HCT116 (cell line): Measurements from ENCODE around the gene SPSB1. TPM values are rescaled to one million over a fixed set of nuclear protein-coding genes. Genes with fewer than 3 reads are reported as not detected.

ENCODE experiments used
- ATAC-seq: fragments of 200-7000 bp; cut with Tn5 transposase; 2 replicates; pipeline ENCODE4 v1.9.1; 2020; ENCODE audit warnings: mild to moderate bottlenecking, moderate library complexity
- BruUV-seq: library from RNA; stranded (reverse); fragments of 400-500 nt; replicated peaks from 2 replicates; lab custom pipeline; 2021; lab: Mats Ljungman, UMichigan
- CTCF ChIA-PET: fragments of 300-600 bp; sonication (Branson Sonifier 250); formaldehyde crosslinking; loops from one replicate; lab custom pipeline; 2021; ENCODE audit warnings: antibody characterized with exemption; lab: Charles Lee
- POLR2A ChIA-PET: fragments of 300-600, 350-600 bp; sonication (Branson Sonifier 250); formaldehyde crosslinking; loops from one replicate; lab custom pipeline; 2021; ENCODE audit warnings: antibody characterized with exemption; lab: Charles Lee
- RAD21 ChIA-PET, 2 experiments: fragments of 300-600 bp; sonication (Branson Sonifier 250); formaldehyde crosslinking; loops; one replicate each; lab custom pipeline; 2023; ENCODE audit warnings: low total read pairs in 2 of 2; ENCODE audit not compliant: uncharacterized antibody in 2 of 2, unreplicated experiment in 2 of 2, low non-redundant PET in 1 of 2; lab: Charles Lee
- DNase-seq: peaks from one replicate; pipeline ENCODE4 v3.0.0-alpha.2; 2010; ENCODE audit warnings: low read depth, low spot score
- H2AFZ ChIP-seq: fragments of 200-600 bp; shearing (Covaris generic), sonication (generic); 2 replicates; pipeline ENCODE4 v1.6.1; 2017; ENCODE audit warnings: low read depth, mixed run types, mixed read lengths, antibody characterized with exemption, low read length; ENCODE audit not compliant: poor library complexity, severe bottlenecking
- H3K27ac ChIP-seq: 2 replicates; pipeline ENCODE4 v1.5.1; 2012; ENCODE audit warnings: low read depth, low read length
- H3K27me3 ChIP-seq: fragments of 200-600 bp; sonication (generic); 2 replicates; pipeline ENCODE4 v1.6.1; 2016; ENCODE audit warnings: mixed run types, low read length, mixed read lengths; ENCODE audit not compliant: insufficient read depth
- H3K36me3 ChIP-seq, 2 experiments: fragments of 200-500 bp in 1 of 2; fragments of 200-600 bp in 1 of 2; sonication (Bioruptor generic) in 1 of 2; sonication (generic) in 1 of 2; 2 replicates each; pipeline versions ENCODE4 v1.5.1 to v1.6.1; 2014 to 2016; ENCODE audit warnings: low read length in 2 of 2, inconsistent platforms in 1 of 2, mixed read lengths in 1 of 2, mixed run types in 1 of 2; ENCODE audit not compliant: insufficient read depth in 2 of 2, control insufficient read depth in 1 of 2
- H3K4me1 ChIP-seq, 2 experiments: fragments of 200-600 bp in 1 of 2; sonication (generic) in 1 of 2; 2 replicates each; pipeline versions ENCODE4 v1.5.1 to v1.6.1; 2012 to 2017; ENCODE audit warnings: low read length in 2 of 2, inconsistent platforms in 1 of 2, mild to moderate bottlenecking in 1 of 2, mixed read lengths in 1 of 2, mixed run types in 1 of 2, moderate library complexity in 1 of 2; ENCODE audit not compliant: insufficient read depth in 2 of 2, control insufficient read depth in 1 of 2
- H3K4me2 ChIP-seq: fragments of 200-600 bp; sonication (generic); 2 replicates; pipeline ENCODE4 v1.6.1; 2017; ENCODE audit warnings: mixed run types, low read length, mixed read lengths
- H3K4me3 ChIP-seq, 2 experiments: fragments of 200-600 bp in 1 of 2; sonication (generic) in 1 of 2; replicated peaks in 1 of 2; 2 replicates each; pipeline ENCODE4 v1.5.1; 2011 to 2016; ENCODE audit warnings: low read length in 2 of 2, control low read depth in 1 of 2, low read depth in 1 of 2, mild to moderate bottlenecking in 1 of 2, mixed read lengths in 1 of 2, mixed run types in 1 of 2
- H3K79me2 ChIP-seq: fragments of 200-600 bp; sonication (generic); 2 replicates; pipeline ENCODE4 v1.6.1; 2017; ENCODE audit warnings: mild to moderate bottlenecking, mixed run types, low read length, moderate library complexity, mixed read lengths; ENCODE audit not compliant: insufficient read depth
- H3K9ac ChIP-seq: fragments of 200-600 bp; sonication (generic); 2 replicates; pipeline ENCODE4 v1.6.1; 2016; ENCODE audit warnings: low read length, mixed read lengths
- H3K9me2 ChIP-seq: fragments of 200-600 bp; sonication (generic), shearing (Covaris generic); 2 replicates; pipeline ENCODE4 v1.6.1; 2017; ENCODE audit warnings: mixed run types, mild to moderate bottlenecking, moderate library complexity; ENCODE audit not compliant: insufficient read depth
- H3K9me3 ChIP-seq, 2 experiments: fragments of 200-500 bp in 1 of 2; fragments of 200-600 bp in 1 of 2; sonication (Bioruptor generic) in 1 of 2; sonication (generic) in 1 of 2; 2 replicates each; pipeline ENCODE4 v1.6.1; 2014 to 2017; ENCODE audit warnings: low read length in 2 of 2, mixed read lengths in 2 of 2, inconsistent platforms in 1 of 2, low read depth in 1 of 2, mild to moderate bottlenecking in 1 of 2, mixed run types in 1 of 2, moderate library complexity in 1 of 2; ENCODE audit not compliant: control insufficient read depth in 1 of 2, insufficient read depth in 1 of 2
- H4K20me1 ChIP-seq: fragments of 200-600 bp; sonication (generic), shearing (Covaris generic); 2 replicates; pipeline ENCODE4 v1.6.1; 2017; ENCODE audit warnings: mixed run types, mild to moderate bottlenecking, moderate library complexity; ENCODE audit not compliant: insufficient read depth
- CBX3 ChIP-seq: IDR thresholded peaks from 2 replicates; pipeline ENCODE4 v1.6.1; 2012; ENCODE audit warnings: low read depth
- ELF1 ChIP-seq: IDR thresholded peaks from 2 replicates; pipeline ENCODE4 v1.6.1; 2012; ENCODE audit warnings: low read depth, borderline replicate concordance
- EZH2 ChIP-seq: fragments of 200-600 bp; sonication (generic); IDR thresholded peaks from 2 replicates; pipeline ENCODE4 v1.6.1; 2017; ENCODE audit warnings: antibody characterized with exemption, mixed run types
- JUND ChIP-seq: IDR thresholded peaks from 2 replicates; pipeline ENCODE4 v1.6.1; 2012
- ZBTB33 ChIP-seq: IDR thresholded peaks from 2 replicates; pipeline ENCODE4 v1.6.1; 2011; ENCODE audit warnings: mild to moderate bottlenecking, low read length, moderate library complexity; ENCODE audit not compliant: insufficient replicate concordance; ENCODE audit errors: extremely low read depth
- intact Hi-C: fragments of 100-400 bp; cut with micrococcal nuclease; formaldehyde crosslinking; loops from 2 replicates; pipeline ENCODE4 v1.10.0; 2022
- total RNA-seq: library from RNA; stranded (reverse); gene quantifications from one replicate; pipeline ENCODE4 v1.2.1, GENCODE V29; 2021; ENCODE audit not compliant: unreplicated experiment
- TF ChIP-seq, protein P1 (sequence below): IDR thresholded peaks from 2 replicates; pipeline ENCODE4 v1.6.1; 2012

The SPSB1 gene
- total RNA-seq, 1 experiment from 2014 or later, result 10.8 TPM

- intact Hi-C loops, result no loop called here
- RAD21 ChIA-PET, result no interaction called here
- no TSS peak for BruUV-seq
- no peaks in the 10 kb centered on the region for H4K20me1 ChIP-seq
- no peaks in the 10 kb centered on the region for H3K9me2 ChIP-seq
- no peaks in the 10 kb centered on the region for H3K27me3 ChIP-seq
- H3K4me1 ChIP-seq, result peaks cover 39 to 60% of the 10 kb centered on the region in 2 experiments
- no peak overlapping the region for H2AFZ ChIP-seq
- H3K27ac ChIP-seq, result peak overlapping the region; percentile 65
- H3K4me3 ChIP-seq, result peak overlapping the region in 1 of 2 experiments; percentile 5; a peak in 1 of 4 replicates
- peaks cover 81% of the 10 kb centered on the region for H3K79me2 ChIP-seq
- peak; percentile 71 for ATAC-seq
- POLR2A ChIA-PET, result no interaction called here
- no peaks in the 10 kb centered on the region for H3K36me3 ChIP-seq
- H3K9ac ChIP-seq, result peak overlapping the region; percentile 38
- H3K9me3 ChIP-seq, result no peaks in the 10 kb centered on the region
- TF ChIP-seq JUND (peak; percentile 74), CBX3 (peak; percentile 71; the same call in 1 of the 2 replicates), ZBTB33 (no peak), ELF1 (no peak), EZH2 (no peak)
- TF ChIP-seq, protein P1, sequence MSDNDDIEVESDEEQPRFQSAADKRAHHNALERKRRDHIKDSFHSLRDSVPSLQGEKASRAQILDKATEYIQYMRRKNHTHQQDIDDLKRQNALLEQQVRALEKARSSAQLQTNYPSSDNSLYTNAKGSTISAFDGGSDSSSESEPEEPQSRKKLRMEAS, result 0 out of 2 replicates have a peak, but pooled peaks have one; percentile 37
- TF ChIP-seq, all 23 proteins: peak for 3
- CTCF ChIA-PET, result no interaction called here
- DNase-seq, result peak; percentile 75
- H3K4me2 ChIP-seq, result peak overlapping the region; percentile 64
Measured at GRCh38 chr1:9302745-9303524, 10.2 kb downstream of the SPSB1 start.
